Cerebellar cortex (tissue), 1 donor: Measurements from ENCODE around the gene OCA2.

Source experiments
- DNase-seq: peaks from one replicate; pipeline ENCODE4 v3.0.0-alpha.2; 2015; ENCODE audit warnings: low spot score

The OCA2 gene

DNA sequence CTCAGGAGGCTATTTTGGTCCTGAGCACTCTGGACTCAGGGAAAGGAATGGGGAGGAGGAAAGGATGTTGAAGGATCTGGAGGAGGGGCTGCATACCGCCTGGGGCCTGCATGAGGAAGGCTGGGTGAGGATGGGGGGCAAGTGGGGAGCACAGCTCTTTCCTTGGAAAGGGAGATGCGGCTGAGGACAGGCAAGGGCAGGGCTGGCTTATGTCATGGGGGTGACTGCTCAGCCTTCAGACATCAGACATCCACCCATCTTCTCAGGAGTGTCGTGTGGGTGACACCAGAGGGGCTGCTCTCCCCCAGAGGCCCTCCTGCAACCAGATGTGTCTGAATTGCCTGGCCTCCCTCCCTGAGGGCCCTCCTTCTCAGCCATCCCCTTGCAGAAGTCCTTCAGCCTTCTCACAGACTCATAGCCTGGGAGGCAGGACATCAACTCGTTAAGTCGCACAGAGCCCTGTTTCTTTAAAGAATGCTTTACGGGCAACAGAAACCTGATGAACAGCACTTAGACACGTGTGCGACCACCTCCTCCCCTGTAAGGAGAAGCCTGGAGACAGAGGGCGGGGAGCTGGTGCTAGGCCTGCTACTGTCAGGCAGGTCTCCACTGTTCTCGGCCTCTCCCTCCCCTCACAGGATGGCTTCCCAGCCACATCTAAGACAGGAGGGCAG lies 252.3 kb downstream of the OCA2 start:
- DNase-seq, result no peak

DNA sequence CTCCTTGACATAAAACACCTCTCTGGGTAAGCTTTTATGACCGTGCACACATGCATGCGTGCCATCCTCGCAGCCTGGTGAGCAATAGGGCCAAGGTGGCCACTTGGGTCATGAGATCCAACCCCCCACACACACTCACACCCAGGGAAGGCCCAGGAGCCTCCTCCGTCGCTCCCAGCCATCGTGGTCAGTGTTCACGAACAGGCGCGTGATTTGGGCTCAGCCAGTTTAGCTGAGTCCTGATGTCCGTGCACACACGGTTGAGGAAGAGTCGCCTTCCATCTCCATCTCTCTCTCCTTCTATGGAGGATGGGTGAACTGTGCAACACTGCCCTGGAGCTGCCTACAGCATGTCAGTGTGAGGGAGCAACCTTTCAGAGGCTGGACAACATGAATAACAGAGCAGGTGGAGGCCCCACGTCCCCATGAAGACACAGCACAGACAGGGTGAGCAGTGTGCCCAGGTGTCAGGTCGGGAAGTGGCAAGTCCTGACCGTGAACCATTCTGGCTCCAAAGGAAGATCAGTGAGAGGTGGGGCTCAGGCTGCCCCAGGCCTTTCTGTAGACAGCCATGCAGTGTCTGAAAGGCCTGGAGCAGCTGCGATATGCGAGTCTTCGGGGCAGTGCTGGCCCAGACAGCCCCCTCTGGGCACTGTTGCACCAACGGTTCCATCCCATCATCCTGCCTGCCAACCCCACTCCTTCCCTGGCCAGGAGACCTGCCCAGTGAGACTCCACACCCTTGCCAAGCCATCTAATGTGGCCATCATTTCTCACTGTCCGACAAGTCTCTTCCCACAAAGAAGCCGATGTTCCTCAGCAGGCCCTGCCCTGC lies 253.4 kb downstream of the OCA2 start:
- DNase-seq, result no peak

DNA sequence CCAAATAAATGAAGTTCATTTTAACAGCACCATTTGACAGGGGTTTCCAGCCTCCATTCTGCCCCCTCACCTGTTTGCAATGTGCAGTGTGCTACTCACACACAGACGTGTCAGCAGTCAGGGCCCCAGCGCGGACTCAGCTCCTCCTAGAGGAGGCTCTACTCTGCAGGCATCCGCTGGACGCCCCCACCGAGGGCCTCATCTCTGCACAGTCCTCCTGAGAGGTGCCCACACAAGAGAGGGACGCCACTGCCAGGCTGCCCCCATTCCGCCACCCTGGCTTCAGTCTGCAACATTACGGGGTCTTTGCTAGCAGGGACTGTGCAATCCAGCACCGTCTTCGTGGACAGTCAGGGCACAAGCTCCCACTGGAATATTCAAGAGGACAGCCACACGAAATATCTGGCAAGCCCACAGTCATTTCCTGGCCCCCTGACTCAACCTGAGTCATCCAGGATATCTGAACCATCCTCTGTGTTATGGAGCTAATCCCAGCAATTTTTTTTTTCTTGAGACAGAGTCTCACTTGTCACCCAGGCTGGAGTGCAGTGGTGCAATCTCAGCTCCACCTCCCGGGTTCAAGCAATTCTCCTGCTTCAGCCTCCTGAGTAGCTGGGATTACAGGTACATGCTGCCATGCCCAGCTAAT lies 255.0 kb downstream of the OCA2 start:
- no peak for DNase-seq

DNA sequence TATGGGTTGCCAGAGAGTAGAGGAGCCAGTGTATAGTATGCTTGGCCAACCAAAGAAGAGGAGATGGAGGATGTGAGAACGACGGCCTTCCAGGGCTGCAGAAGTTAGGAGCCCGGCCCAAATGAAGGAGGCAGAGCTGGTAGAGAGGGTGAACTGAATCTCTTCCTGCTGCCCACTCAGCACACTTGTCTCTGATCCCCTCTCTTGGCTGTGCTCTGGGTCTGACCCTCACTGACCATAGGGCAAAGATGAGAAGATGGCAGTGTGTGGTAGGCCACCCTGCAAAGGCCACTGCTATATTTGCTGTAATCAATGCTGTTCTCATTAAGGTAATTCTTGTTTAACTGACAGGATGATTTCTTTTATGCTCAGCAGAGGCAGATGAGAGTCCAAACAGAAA lies 256.0 kb downstream of the OCA2 start:
- no peak for DNase-seq

DNA sequence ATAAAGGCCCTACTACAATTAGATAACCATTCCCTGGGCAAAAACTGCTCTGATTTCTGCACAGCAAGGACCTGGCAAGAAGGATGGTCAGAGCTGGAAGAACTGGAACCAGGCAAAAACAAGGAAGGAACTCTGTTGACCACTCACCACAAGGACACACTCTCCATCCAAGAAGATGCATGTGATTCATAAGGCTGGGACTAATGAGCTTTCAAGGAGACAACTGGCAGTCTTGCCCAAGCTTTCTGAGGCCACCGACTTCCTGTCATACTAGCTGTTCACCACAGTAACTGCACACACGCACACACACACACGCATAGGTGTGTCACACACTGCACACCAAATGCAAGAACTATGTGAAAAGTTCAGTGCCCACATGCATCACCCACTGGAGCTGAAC lies 256.6 kb downstream of the OCA2 start:
- no peak for DNase-seq

DNA sequence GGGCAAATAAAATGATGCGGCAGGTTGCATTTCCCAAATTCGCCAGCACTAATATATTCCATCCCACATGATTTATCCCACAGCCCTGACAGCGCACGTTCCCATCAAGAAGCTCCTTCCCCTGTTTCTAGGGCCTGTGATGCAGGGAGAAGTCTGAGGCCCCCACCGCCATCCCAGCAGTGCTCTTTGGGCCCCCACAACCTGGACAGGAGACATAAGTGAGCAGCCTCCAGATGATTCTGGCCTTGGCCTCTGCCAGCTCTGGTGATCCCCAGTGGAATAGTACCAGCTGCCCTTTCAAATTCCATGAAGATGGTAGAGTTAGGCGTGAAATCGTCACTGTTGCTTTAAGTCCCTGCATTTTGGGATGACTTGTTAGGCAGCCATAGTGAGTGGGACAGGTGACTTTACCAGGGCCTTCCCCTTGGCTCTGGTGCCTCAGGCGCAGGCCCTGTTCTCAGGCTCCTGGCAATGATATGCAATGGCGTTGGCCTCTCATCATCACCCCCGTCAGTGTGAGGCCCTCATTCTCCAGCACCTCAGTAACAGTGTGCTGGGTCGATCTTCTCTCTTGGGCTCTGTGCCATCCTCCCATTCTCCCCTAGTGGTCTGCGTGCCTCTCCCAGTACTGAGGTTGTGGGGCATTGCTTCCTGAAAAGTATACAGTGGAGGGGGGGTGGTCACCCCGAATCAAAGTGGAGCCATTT lies 263.7 kb downstream of the OCA2 start:
- DNase-seq, result no peak

DNA sequence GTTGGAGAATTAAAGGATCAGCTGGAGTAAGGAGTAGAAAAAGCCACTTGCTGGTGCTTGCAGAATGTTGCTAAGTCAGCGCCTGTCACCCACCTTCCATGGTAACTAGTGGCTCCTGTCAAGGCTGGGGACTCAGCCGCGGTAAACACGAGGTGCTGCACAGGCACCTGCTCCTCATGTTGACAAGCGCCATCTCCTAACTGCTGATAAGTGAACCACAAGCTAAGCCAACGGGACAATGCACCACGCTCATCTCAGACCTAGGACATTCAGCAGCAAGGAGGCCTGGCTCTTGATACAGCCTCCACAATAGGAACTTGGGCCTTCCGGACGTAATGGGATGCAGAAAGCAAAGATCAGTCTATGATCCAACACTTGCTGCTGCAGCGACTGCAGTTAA lies 264.4 kb downstream of the OCA2 start:
- DNase-seq, result no peak

DNA sequence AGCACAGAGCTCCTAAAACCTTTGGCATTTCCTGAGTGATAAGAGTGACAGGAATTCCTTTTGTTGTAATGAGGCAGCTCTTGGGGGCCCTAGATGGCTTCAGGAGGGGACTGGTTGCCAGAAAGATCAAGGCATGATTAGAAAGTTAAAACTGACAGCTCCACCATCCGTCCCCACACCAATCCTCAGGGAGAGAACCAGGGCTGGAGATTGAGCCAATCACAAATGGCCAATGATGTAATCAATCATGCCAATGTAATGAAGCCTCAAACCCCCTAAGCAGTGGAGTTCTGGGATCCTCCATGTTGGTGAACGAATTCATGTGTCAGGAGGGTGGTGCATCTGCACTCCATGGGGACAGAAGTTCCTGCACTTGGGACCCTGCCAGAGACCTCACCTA lies 265.1 kb downstream of the OCA2 start:
- no peak for DNase-seq

DNA sequence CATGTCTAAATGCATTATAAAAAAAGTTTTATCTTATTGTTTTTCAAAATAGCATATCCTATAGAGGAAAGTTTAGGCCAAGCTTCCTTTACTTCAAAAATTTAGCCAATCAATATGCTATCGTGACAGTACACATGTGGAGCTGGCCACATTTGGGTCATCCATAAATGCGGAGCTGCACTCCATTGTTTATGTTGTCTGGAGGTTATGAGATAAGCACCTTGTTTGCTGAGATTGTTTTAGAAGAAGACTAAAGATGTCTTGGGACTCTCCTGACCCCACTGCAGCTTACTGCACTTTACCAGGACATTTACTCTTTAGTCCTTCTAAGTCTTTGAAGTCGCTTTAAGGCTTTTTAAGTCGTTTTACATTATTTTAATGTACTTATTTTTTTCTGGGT lies 265.9 kb downstream of the OCA2 start:
- no peak for DNase-seq

DNA sequence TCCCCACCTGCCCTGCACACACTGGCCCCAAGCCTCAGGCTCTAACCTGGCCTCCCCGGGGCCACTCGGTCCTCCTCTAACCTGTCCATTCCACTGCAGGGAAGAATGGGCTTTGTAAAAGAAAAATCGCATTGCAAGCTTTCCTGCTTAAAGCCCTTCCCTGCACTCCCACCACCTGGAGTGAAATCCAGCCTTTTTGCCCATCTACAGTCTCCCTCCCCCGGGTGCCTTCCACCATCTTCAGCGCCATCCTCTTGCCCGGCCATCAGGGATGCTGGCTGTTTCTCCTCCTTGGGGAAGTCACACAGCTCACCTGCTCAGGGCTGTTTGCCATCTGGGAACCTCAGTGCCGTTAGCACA lies 266.9 kb downstream of the OCA2 start:
- DNase-seq, result no peak

DNA sequence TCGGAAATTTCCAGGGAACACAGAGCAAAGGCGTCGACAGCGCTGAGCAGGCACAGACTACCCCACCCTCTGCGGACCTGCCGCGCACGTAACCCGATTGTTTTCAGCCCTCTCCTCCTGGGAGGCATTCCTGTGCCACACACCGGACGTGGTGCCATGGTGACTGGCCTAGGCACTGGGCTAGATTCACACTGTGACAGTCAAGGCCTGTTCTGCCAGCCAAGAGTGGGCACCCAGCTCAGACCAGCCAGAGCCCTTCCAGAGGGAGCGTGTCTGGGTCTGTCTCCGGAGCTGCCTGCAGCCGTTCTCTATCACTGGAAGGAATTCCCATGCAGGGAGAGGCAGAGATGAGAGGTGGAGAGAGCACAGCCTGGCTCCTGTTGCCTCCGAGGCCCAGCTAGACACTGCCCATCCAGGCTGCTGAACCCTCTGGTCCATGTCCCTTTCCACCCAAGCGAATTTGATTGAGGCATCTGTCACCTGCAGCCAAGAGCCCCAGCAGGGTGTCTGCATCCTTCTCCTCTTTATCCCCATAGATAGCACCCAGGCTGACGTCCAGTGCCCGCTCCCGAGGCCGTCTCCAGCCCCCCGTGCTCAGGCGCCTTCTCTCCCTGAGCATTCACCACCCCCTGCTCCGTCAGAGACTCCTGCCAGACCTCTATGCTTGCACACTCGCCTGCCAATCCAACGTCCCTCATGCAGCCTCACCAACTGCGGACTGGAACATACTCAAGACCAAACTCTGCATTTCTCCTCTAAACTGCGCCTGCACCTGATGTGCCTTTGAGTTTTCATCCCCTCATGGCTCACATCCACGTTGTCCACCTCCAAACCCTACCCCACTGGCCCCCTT lies 267.5 kb downstream of the OCA2 start:
- DNase-seq, result peak; percentile 32

DNA sequence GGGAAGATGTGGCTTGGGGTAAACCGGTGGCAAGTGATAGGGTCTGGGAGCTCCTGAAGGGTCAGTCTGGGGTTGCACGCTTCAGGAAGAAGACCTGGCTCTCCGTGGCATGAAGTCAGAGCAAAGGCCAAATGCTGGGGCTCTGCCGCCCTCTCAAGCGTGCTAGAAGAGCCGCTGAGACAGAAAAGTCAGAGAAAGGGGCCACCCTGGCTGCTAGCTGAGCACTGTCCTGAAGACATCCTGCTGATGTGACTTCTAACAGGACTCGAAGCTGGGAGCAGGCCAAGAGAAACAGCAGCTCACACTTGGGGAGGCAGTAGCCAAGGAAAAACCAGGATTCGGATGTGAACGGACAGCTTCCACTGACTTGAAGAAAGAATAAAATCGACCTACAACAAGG lies 270.4 kb downstream of the OCA2 start:
- no peak for DNase-seq

DNA sequence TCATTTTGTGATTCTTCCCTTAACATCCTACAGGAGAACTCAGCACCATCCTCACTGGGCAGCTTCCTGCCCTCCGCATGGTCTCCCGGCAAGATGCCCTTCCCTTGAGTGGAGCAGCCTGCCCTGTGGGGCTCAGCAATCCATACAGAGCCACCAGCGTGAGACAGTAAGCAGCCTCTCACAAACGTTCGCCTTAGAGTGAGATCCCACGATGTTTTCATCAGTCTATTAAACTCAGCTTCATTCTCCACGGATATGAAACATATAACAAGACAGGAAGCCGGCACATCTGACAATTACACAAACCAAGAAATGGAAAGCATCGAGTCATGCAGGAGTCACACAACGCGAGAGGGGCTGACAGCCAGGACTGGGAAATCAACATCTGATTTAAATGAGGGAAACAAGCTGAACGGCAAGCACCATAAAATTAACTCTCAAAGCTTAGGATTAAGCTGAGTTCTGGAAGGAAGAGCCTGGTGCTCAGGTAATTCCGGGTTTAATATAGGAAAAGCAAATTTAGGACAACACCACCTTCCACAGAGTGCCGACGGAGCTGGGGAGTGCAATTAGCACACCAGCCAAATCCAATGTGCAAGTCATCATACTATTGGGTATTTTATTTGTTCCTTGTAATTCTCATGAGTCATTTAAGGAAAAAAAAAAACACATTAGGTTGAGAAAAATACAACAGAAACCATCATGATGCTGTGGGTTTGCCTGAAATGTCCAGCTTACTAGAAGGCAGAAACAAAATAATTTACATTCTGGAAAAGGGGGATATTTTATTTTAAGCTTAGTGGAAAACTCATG lies 272.0 kb downstream of the OCA2 start:
- no peak for DNase-seq

DNA sequence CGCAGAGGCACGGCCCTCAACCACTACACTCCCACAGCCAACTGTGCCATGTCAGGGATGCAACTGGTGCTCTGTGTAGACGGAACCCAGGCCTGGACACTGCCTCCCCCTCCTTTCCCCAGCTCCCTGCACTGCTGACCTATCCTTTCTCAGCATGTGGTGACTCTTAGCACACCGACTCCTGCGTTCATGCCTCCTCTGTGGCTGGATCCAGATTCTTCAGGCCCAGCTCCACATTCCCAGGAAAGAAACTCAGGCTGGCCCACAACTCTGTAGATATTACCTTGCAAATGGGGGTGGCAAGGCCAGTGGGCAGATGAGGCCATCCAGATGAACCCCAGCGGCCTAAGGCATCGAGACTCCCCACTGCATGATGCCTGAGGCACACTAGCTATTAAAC lies 272.7 kb downstream of the OCA2 start:
- no peak for DNase-seq

DNA sequence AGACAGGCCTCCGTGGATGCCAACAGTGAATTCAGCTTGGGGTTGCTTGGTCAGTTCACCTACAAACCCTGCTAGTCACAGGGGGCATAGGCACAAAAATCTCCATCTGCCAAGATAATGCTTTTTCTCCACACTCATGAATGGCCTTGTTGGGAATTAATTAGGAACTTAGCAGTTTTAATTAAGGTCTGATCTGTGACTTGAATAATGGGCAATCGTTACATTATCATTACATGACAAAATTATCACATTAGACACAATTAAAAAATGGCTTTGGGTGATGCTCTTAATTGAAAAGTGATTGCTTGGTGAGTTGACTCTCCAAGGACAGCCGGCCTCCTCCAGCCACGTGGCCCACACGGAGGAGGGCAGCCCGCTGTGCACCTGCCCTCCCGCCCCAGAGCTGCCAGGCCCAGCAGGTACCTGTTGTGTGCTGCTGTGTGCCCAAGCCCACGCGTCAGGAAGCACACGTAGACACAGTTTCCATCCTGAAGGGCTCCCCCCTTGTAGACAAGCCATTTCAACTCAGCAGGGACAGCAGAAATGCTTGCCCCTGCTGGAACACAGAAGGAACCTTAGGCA lies 274.2 kb downstream of the OCA2 start:
- DNase-seq, result no peak

DNA sequence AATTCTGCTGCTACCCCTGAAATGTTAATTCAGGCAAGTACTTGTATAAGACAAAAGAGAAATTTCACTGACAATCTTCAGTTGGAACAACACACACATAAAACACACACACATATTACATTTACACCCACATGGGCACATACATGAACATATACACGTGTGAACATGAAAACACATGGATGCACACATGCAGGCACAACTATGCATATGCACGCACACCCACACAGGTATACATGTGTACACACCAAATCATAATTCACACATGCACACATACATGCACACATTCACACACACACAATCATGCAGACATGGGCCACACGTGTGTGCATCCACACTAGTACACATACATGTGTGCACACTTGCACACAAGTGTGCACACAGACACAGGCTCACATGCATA lies 277.8 kb downstream of the OCA2 start:
- DNase-seq, result no peak

DNA sequence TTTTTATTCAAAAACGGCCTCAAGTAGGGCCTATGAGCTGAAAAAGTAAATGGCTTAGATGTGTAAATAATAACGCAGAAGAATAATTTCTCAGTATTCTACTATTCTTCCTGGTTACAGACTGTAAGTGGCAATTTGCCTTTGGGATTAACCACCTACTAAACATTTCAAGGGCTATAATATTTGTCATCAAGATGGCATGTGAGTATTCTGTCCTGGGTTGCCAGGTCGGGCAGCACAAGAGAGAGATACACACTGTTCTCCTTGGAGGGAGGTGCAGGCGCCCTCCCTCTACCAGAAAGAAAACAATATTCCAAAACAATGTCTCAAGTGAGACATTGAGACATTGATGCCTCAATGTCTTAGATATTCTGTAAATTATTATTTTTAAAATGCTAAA lies 278.4 kb downstream of the OCA2 start:
- no peak for DNase-seq

DNA sequence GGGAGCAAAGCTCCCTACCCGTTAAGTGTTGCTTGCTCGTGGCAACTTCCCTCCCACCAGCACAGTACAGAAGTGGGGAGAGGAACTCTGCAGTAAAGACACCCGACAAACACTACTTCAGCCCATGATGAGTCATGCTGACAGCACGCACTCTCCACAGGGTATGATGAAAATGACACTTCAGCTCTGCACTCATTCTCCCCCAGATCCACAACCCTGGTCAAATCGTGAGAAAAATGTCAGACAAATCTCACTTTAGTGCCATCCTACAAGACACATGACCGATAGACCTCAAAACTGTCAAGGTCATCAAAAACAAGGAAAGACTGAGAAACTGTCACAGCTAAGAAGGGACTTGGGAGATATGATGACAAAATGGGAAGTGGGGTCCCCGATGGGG lies 278.9 kb downstream of the OCA2 start:
- no peak for DNase-seq

DNA sequence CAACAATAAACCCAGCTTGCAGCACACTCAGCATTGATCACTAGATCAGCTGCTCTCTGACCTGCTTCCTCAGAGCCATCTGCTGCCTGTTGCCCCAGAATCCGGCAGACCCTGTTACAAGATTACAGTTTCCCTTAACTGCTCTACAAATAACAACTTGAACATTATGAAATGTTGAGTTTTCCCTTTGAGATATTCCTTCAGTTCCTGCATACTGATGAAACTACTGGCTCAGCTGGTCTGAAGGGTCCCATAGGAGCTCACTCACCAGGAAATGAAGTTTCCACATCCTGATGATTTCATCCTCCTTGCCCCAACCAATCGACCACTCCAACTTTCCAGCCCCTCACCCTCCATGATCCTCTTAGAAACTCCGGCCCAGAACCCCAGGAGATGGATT lies 281.9 kb downstream of the OCA2 start:
- no peak for DNase-seq

DNA sequence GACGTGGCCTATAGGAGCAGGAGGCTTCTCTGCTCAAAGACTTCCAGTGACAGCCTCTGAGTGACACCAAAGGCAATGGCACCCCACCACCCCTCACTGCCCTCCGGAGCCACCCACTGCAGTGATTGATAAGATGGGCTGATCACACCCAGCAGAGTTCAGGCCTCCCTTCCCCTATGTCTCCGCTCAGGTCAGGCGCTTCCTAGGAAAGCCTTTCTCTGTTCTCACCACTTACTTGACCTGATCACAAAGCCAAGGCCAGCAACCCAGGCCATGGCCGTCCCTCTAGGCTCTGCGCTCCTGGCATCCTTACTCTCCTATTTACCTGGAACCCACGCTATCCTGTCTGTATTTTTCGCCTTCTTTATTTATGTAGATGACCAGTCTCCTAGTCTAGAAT lies 282.3 kb downstream of the OCA2 start:
- DNase-seq, result no peak

DNA sequence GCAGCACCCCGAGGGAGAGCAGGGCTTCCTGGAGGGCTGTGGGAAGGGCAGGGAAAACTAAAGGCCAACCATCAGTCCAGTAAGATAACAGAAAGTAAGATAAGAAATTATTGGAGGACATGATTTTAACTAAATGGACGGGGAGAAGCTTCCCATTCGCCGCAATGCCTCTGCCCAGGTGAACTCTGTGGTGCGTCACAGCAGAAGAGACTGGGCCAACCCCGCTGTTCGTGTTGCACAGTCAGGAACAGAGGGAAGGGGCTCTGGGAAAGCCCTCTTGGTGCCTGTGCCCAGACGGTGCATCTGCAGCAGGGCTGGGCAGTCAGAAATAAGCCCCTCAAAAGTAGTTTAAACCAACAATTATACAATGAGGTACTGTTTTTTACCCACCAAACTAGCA lies 284.1 kb downstream of the OCA2 start:
- no peak for DNase-seq
